Epithelial cell of prostate (primary cell): ENCODE data around the gene MAN1C1.
"Not testable (repeated sequence)": the region's sequence is repeated elsewhere in the genome, so short reads cannot be mapped to it uniquely, and the experiment has no call there.

Experiments
- DNase-seq: peaks from one replicate; pipeline ENCODE4 v3.0.0-alpha.2; 2011; ENCODE audit warnings: low read depth, low spot score
- H3K27ac ChIP-seq: fragments of 450-650 bp; 2 replicates; pipeline ENCODE4 v1.5.1; 2017; ENCODE audit warnings: mild to moderate bottlenecking

MAN1C1 gene

DNA sequence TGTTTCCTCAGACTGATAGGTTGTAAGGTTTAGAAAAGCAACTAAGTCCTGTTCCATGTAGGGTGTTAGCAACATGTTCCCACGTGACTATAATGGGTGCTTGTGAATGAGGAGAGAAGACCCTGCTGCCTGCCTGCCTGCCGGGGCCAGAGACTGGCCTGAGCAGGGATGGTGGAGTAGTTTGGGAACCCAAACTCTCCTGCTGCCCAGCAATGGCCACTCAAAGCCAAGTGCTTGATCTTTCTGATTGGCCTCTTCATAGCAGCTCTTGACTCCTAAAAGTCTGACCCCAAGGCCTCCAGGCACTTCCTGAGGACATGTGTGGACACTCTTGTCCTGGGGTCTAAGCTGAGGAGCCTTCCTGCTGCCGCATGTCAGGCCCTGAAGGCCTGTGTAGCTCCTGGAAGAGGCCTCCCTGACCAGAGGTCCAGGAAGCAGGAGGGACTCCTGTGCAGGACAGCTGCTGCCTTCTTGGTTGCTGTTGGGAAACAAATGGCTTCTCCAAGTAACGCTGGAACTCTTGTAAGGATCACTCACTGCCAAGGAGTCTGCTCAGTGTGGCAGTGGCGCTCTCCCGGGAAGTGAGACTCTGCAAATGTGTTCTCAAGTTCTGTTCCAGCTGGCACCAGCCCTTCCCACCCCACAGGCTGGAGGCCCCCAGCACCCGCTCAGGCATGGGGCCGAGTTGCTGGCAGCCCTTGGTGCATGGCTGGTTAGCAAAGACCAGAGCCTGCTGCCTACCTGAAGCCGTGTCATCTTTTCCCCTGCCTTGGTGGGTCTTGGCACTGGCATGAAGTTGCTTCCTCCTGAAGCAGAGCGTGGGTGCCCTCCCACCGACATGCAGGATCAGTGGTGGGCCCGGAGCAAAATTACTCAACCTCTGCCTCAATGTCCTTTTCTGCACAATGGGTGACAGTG is 35.5 kb downstream of the MAN1C1 start:
- no peak for DNase-seq
- H3K27ac ChIP-seq: no peak overlapping the region

DNA sequence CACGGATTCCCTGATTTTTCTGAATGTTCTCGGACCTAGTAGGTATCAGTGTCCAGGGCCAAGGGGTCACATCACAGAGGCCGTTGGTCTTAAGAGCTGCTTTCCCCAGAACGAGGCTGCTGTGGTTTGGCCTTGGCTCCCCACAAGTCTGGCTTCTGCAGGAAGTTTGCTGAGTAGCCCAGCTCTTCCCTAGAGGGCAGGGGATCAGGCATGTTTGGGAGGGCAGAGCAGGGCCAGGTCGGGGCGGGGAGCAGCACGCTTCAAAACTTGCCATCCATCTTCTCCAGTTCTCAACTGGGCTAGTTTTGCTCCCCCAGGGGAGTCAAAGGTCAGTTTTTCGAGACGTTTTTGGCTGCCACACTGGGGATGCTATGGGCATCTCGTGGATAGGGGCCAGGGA is 37.0 kb downstream of the MAN1C1 start:
- no peak for DNase-seq
- no peak overlapping the region for H3K27ac ChIP-seq

DNA sequence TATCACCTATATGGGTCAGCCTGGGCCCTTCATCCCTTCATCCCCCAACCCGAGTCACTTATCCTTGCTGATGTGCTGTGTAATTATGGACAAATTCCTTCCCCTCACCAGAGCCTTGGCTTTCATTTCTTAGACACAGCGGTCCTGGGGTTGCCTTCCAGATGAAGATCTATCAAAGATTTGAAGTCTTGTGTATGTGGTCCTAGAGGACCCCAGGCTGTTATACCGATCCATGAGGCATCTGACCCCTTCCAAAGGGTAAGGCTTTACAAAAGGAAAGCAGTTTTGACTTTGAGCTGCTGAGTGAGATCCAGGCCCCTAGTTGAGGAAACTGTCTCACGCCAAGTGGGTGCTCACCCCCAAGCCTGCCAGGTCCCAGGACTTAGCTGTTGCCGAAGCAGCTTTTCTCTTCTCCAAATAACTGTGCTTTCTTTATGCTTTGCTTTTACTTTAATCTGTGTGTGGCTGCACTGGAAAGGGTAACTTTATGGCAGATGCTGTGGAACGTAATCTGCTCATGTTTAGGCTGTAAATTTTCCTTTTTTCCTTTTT is 37.6 kb downstream of the MAN1C1 start:
- no peak for DNase-seq

DNA sequence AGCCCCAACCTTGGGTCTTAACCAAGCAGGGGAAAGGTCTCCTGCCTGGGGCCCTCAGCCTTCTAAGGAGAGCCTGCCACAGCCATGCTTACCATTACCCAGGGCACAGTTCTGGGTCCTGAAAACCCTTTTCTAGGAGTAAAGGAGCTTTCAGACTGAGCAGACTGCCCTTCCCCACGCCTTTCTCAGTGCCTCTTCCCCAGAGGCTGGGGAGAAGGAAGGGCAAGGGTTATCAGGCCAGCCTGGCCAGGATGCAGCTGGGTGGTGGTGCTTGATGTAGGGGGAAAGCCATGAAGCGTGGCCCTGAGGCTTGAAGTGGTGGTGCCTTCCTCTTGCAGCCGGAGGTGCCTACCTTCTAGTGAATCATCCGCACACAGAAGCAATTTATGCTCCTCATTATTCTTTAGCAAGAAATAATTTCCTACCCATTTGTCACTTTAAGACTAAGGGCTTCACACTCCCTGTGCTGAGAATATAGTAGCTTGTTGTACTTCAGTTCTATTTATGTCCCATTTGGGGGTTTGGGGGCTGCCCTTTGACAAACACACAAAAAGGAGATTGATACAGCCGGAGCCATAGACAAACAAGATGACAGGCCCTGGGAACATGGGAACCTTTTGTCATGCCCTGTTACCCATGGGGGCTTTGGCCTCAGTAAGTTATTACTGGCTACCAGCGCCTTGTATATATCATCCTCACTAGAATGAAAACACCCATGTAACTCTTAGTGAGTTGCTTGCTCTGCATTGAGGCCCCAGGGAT is 40.7 kb downstream of the MAN1C1 start:
- H3K27ac ChIP-seq: no peak overlapping the region
- DNase-seq: no peak

More for the DNA sequence above, 37.6 kb downstream of the MAN1C1 start:
- no peak overlapping the region for H3K27ac ChIP-seq

DNA sequence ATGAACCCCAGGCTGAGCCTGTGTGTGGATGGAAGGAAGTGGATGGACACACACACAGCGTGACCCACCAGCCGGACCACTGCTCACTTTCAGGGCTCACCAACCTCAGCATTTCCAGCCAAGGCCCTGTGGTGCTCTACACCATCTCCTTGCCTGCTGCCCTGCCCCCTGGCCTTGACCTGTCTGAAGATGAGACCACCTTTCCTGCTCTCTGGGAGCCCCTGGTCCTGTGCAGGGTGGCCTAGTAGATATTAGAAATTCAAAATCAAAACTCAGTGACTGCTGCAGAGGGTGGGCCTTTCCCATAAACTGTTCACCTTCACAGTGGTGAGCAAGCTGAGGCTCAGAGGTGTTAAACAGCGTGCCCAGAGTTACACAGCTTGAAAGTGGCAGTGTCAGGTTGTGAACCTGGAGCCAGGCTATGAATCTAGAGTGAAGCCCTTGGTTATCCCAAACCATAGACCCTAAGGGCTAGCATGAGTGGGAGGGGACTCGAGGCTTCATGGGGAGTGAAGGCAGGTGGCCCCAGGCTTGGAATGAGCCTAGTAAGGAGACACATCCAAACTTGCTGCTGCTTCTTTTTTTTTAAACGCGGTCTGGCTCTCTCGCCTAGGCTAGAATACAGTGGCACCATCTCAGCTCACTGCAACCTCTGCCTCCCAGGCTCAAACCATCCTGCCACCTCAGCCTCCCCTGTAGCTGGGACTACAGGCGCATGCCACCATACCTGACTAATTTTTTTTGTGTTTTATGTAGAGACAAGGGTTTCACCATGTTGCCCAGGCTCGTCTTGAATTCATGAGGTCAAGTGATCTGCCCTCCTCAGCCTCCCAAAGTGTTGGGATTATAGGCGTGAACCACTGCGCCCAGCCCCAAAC is 41.5 kb downstream of the MAN1C1 start:
- no peak overlapping the region for H3K27ac ChIP-seq
- DNase-seq: no peak

DNA sequence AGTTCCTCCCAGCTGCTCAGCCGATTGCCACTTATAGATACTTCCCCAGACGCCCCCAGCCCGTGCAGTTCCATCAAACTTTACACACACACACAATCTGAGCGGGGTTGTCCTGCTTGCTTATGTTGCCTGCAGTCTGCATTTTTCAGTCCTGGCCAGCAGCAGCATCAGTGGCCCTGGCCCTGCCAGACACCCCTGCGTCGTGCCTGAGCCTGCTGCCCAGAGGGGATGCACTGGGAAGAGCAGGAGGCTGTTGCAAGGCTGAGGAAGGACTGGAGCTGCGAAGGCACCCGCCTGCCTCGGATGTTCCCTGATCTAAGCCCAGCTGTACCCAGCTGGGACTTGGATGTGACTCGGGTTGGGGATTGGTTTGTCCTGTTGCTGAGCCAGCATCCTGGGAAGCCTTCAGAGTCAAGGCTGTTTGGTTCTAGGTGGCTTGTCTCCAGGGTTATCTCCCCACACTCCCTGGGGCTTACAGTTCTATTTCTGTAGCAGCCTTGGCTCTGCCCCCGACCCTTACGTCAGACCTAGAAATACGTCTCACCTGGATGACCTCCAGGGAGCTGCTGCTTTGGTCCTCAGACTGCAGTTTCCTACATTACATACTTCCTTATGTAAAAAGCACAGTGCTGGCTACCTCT is 42.3 kb downstream of the MAN1C1 start:
- DNase-seq: no peak
- H3K27ac ChIP-seq: no peak overlapping the region

DNA sequence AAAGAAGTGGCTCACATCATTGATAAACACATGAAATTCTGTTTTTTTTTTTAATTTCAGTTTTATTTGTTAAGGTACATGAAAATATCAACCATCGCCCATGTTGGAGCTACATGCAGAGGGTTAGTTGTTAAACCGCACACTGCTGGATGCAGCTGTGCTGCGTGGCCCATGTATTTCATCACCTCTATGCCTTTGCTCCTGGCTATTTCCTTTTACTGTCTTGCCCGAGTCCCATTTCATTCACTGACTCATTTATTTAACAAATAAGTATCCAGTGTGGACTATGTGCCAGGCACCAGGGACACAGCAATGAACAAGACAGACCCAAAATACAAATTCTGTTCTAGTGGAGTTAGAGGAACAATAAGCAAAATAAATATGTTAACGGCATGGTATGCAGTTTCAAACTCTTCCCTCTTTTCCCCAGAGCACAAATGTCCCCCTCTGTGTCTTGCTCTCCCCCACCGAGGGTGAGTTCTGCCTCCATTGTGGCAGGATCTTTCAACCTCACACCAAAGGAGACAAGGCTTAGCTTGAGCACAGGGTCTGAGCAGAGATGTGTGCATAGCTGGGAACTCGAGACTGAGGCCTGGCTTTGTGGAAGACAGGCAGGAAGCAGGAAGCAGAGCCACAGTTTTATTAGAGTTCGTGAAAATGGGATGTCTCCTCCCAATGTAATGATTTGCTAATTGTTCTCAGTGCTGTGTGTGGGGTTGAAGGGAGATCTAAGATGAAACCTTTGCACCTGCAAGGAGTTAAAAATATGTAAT is 44.6 kb downstream of the MAN1C1 start:
- H3K27ac ChIP-seq: no peak overlapping the region
- DNase-seq: no peak

DNA sequence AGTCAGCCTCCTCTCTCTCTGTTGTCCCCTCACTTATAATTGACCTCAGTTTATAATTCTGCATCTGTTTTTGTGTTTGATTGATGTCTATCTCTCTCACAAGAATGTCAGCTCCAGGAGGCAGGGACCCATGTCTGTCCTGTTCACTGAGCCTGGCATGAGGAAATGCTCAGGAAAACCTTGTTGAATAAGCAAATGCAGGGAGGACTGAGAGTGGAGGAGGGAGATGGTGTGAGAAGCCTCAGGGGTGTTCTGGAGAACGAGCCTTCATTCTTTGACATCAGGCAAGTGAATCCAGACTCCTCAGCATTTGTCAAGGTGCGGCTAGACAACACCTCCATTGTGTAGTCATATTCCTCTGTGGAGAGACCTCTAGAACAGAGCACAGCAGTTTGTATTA is 45.5 kb downstream of the MAN1C1 start:
- H3K27ac ChIP-seq: no peak overlapping the region
- DNase-seq: no peak

DNA sequence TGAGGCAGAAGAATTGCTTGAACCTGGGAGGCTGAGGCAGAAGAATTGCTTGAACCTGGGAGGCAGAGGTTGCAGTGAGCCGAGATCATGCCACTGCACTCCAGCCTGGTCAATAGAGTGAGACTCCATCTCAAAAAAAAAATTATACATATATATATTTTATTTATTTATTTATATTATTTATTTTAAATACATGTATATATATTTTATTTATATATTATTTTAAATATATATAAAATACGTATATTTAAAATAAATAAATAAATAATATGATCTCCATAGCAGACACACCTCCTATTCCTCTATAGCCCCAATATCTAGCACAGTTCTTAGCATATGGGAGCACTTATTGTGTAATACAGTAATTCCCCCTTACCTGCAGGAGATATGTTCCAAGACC is 46.4 kb downstream of the MAN1C1 start:
- DNase-seq, H3K27ac ChIP-seq: not testable (repeated sequence)

DNA sequence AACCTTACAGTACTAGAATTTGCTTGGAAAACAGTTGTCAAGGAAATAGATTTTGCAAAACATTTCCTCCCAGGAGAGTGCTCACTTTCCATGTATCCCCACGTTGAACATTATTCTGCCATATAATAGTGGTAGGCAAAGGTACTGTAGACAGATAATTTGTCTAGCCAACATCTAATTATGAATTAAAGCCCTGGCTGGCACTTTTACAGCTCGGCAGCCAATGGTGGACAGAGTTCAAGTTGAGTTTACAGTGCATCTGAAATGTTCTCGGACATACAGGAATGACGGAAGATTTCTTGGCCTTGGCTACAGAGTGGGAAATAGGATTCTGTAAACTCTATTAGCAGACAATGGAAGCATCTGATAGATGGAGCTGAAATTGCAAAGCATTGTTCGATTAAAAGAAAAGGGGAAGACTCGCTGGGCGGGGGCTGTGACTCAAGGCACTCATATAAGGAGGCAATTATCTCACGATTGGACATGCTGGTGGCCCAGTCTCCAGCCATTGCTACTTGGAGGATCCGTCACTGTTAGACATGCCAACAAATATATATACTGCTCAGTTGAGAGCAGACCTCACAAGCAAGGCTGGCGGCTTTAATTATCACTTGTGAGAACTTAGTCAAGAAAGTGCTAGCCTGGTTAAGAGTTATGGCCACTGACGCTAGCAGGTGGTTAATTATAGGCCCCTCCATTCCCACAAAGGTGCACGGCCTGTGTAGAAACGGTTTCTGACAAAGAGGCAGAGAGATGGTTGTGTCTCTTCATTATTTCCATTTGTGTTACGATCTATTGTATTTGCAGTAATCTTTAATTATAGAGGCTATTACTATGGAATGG is 48.0 kb downstream of the MAN1C1 start:
- no peak overlapping the region for H3K27ac ChIP-seq
- no peak for DNase-seq

DNA sequence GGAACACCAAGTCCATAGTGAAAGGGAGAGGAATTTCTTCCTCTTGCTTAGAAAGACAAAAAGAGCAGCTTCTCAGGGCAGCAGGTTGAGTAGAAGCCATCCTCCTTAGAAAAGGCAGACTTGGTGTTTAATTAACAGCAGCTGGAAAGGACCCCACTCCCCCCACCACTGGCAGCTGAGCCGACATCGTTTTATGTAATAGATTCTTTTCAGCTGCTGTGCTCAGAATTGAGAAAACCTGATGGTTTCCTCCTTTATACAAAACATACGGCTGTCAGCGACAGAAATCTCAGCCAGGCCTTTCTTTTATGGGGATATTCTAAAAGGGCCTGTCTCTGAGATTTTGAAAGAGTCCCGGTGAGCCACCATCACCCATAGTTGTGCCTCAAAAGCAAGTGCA is 49.9 kb downstream of the MAN1C1 start:
- DNase-seq: no peak
- no peak overlapping the region for H3K27ac ChIP-seq

DNA sequence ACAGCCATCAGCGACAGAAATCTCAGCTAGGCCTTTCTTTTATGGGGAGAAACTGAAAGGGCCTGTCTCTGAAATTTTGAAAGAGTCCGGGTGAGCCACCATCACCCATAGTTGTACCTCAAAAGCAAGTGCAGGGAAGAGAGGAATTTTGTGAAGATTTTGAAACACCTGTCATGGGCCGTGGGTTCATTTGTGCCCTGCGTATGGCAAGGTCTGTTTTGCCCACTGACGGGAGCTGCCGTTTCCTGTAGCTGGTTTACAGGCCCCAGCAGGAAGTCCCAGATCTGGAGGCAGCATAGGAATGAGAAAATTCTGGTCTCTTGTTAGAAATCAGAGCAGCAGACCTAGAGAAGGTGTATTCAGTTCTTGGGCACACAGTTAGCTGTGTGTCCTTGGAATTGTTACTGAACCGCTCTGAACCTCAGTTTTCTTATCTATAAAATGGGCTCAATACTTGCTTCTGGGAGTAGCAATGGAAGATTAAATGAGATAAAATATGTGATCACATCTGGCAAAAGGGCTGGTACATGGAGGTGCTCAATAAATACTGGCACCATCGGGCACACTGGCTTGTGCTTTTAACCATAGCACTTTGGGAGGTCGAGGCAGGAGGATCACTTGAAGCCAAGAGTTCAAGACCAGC is 52.5 kb downstream of the MAN1C1 start:
- no peak for DNase-seq
- no peak overlapping the region for H3K27ac ChIP-seq

DNA sequence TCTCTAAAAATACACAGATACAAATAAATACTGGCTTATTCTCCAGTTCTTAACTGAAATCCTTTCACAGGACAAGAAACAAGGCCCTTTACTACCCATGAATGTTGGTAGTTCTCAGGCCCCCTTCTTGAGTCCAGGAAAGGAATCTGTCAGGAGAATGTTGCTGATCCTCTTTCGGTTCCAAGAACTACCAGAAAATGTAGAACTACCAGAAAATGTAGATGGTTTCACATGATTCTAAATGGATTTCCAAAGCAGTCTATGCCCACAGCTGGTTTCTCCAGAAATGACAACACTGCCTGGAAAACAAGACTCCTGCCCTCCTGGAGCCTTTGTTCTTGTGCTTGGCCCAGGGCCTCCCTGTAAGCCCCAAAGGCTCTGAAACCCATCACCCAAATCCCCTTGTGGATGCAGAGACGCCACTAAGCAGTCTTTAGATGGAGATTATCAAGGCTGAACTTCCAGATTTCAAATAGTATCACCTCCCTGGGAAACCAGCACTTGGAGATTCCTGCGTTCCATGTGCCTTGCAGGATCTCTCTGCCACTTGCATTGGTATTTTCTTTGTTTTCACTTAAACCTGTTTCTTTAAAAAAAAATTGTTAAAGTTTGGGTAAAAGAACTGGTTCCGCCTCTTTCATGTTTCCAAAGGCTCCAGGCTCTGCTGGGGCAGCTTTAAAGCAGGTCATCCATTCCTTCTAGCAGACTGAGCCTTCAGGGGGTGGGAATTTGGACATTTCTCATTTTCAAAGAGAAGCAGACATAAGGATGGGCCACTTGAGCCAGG is 53.4 kb downstream of the MAN1C1 start:
- H3K27ac ChIP-seq: no peak overlapping the region
- no peak for DNase-seq

DNA sequence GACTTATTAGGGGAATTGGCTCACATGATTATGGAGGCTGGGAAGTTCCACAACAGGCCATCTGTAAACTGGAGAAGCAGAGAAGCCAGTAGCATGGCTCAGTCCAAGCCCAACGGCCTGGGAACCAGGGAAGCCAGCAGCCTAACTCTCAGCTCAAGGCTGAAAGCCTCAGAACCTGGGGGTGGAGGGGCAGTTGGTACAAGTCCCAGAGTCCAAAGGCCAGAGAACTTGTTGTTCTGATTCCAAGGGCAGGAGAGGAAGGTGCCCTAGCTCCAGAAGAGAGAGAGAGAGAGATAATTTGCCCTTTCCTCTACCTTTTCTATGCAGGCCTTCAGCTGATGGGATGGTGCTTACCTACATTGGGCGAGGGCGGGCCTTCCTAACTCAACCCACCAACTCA is 55.3 kb downstream of the MAN1C1 start:
- no peak for DNase-seq
- no peak overlapping the region for H3K27ac ChIP-seq

DNA sequence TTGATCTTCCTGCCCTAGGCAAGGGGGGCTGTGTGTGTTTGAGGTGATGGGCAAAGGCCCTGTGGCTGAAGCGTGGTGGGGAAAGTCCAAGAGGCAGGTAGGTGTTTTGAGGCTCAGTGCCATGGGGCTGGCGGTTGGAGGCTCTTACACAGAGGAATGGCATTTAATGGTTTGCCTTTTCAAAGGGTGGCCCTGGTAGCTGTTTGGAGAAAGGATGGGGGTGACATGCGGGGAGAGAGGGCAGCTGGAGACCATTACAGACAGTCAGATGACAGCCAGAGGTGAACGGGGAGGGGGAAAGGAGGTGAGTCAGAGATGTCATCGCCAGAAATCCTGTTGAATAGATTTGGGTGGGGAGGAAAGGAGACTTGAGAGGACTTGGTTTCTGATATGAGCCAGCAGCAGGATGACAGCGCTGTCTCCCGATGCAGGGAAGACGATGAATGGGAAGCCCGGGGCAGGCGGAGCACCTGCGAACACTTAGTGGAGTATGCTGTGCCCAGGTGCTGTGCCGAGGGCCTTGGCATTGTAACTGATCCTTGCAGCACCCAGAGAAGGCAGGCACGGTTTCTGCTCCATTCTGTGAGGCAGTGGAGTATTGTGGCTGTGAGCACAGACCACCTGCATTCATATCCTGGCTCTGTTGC is 56.3 kb downstream of the MAN1C1 start:
- no peak overlapping the region for H3K27ac ChIP-seq

DNA sequence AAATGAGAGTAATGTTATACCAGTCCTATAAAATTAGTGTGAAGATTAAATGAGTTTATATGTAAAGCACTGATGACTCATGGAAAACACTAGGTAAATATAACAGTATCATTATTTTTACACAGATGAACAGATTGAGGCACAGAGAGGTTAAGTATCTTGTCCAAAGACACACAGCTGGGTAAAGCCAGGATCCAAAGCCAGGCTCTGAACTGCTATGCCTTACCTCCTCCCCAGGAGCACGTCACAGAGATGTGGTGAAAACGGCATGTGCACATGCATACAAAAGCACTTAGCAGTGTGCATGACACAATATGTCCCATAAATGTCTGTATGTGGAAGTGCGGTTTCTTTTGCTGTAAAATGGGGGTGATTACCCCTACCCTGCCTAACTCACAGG is 56.9 kb downstream of the MAN1C1 start:
- H3K27ac ChIP-seq: no peak overlapping the region
- no peak for DNase-seq

More for the DNA sequence above, 56.3 kb downstream of the MAN1C1 start:
- no peak for DNase-seq
